CD4-positive, CD25-positive, alpha-beta regulatory T cell (primary cell): ENCODE measurements around the gene CBX6. TPM values are rescaled to one million over a fixed set of nuclear protein-coding genes. Genes with fewer than 3 reads are reported as not detected.
"Not testable (repeated sequence)": the region's sequence is repeated elsewhere in the genome, so short reads cannot be mapped to it uniquely, and the experiment has no call there.

ENCODE experiments used
- ATAC-seq, 2 donors: fragments of 150-1000 bp; cut with Tn5 transposase; one replicate each; pipeline ENCODE4 v1.10.0; 2021; ENCODE audit warnings: low read depth in 2 of 2, moderate number of reproducible peaks in 2 of 2, moderate library complexity in 1 of 2
- DNase-seq, 3 donors: peaks; one replicate each; pipeline versions ENCODE4 v3.0.0 to v3.0.0-alpha.2; 2012 to 2022; ENCODE audit warnings: mixed read lengths in 1 of 3
- H3K27ac ChIP-seq: one replicate; pipeline ENCODE4 v1.7.0; 2013; ENCODE audit warnings: mild to moderate bottlenecking, low read length; ENCODE audit not compliant: insufficient read depth, poor library complexity, severe bottlenecking
- H3K27me3 ChIP-seq: one replicate; pipeline ENCODE4 v1.7.0; 2013; ENCODE audit warnings: low read length; ENCODE audit not compliant: control insufficient read depth, insufficient read depth
- H3K36me3 ChIP-seq: one replicate; pipeline ENCODE4 v1.7.0; 2013; ENCODE audit warnings: mild to moderate bottlenecking, low read length, moderate library complexity; ENCODE audit not compliant: control insufficient read depth, insufficient read depth
- H3K4me1 ChIP-seq: 2 replicates; pipeline ENCODE4 v1.7.0; 2013; ENCODE audit warnings: mild to moderate bottlenecking, low read length; ENCODE audit not compliant: insufficient read depth, control insufficient read depth, poor library complexity, severe bottlenecking
- H3K4me3 ChIP-seq: one replicate; pipeline ENCODE4 v1.7.0; 2013; ENCODE audit warnings: low read depth, mild to moderate bottlenecking, low read length, moderate library complexity
- H3K9me3 ChIP-seq, 2 experiments: 1 replicate in 1 of 2; 2 replicates in 1 of 2; pipeline ENCODE4 v1.7.0; 2013; ENCODE audit warnings: low read length in 2 of 2, mild to moderate bottlenecking in 1 of 2, moderate library complexity in 1 of 2; ENCODE audit not compliant: control insufficient read depth in 2 of 2
- H3K27ac Mint-ChIP-seq, 3 donors: one replicate each; pipeline ENCODE4 v1.8.0; 2020 to 2022; ENCODE audit warnings: mild to moderate bottlenecking in 3 of 3, mixed read lengths in 3 of 3, moderate library complexity in 2 of 3
- H3K27me3 Mint-ChIP-seq: one replicate; pipeline ENCODE4 v1.8.0; 2022; ENCODE audit warnings: mild to moderate bottlenecking, mixed read lengths
- H3K36me3 Mint-ChIP-seq: one replicate; pipeline ENCODE4 v1.8.0; 2020; ENCODE audit warnings: mixed read lengths
- H3K4me1 Mint-ChIP-seq, 4 donors: one replicate each; pipeline ENCODE4 v1.8.0; 2020 to 2022; ENCODE audit warnings: mixed read lengths in 4 of 4, mild to moderate bottlenecking in 1 of 4
- H3K4me3 Mint-ChIP-seq, 4 donors: one replicate each; pipeline ENCODE4 v1.8.0; 2020 to 2022; ENCODE audit warnings: mild to moderate bottlenecking in 4 of 4, mixed read lengths in 4 of 4, moderate library complexity in 3 of 4
- H3K9me3 Mint-ChIP-seq, 7 donors: one replicate each; pipeline ENCODE4 v1.8.0; 2020 to 2022; ENCODE audit warnings: mixed read lengths in 7 of 7, mild to moderate bottlenecking in 3 of 7, moderate library complexity in 2 of 7
- polyA plus RNA-seq, 4 donors: library from polyadenylated mRNA; unstranded; fragments of 300-500 nt; fragmentation: Illumina TruSeq; gene quantifications; one replicate each; pipeline ENCODE4 v1.2.3, GENCODE V29; 2021
- total RNA-seq: library from RNA; stranded (reverse); gene quantifications from one replicate; pipeline ENCODE4 v1.2.3, GENCODE V29; 2022

Gene CBX6
- total and polyA plus RNA-seq, 5 donors from 2014 or later: 4.1 to 47.2 (median 5.7) TPM

- not testable (repeated sequence) for H3K4me3 Mint-ChIP-seq, H3K9me3 Mint-ChIP-seq, H3K36me3 ChIP-seq, H3K4me3 ChIP-seq, H3K4me1 ChIP-seq, H3K36me3 Mint-ChIP-seq, H3K9me3 ChIP-seq, ATAC-seq, DNase-seq, H3K4me1 Mint-ChIP-seq, H3K27ac Mint-ChIP-seq, H3K27ac ChIP-seq
- H3K27me3 Mint-ChIP-seq: peaks cover 24% of the 10 kb centered on the region
- peaks cover 12% of the 10 kb centered on the region for H3K27me3 ChIP-seq
These were observed 32.1 kb upstream of the CBX6 start for GRCh38 chr22:38904052-38904617.

- DNase-seq (no peak), ATAC-seq (no peak)
- Histone ChIP-seq H3K9me3 (no peaks in the 10 kb centered on the region), H3K27me3 (peaks cover 10% of the 10 kb centered on the region), H3K27ac (no peak overlapping the region), H3K36me3 (no peaks in the 10 kb centered on the region), H3K4me1 (no peaks in the 10 kb centered on the region), H3K4me3 (no peak overlapping the region)
- Mint-ChIP-seq H3K4me3 (no peak overlapping the region), H3K4me1 (peaks cover 0 to 7% (median 3%) of the 10 kb centered on the region in 4 donors), H3K27ac (no peak overlapping the region), H3K27me3 (peaks cover 25% of the 10 kb centered on the region), H3K36me3 (no peaks in the 10 kb centered on the region), H3K9me3 (peaks cover 0 to 4% (median 0%) of the 10 kb centered on the region in 7 donors)
These were observed 29.2 kb upstream of the CBX6 start for GRCh38 chr22:38901111-38901641.

GRCh38 chr22:38900677-38901076 lies 28.7 kb upstream of the CBX6 start:
- DNase-seq (no peak), ATAC-seq (no peak)
- Histone ChIP-seq H3K4me3 (no peak overlapping the region), H3K27ac (no peak overlapping the region), H3K4me1 (no peaks in the 10 kb centered on the region), H3K27me3 (peaks cover 10% of the 10 kb centered on the region), H3K36me3 (no peaks in the 10 kb centered on the region), H3K9me3 (no peaks in the 10 kb centered on the region)
- Mint-ChIP-seq H3K4me3 (no peak overlapping the region), H3K27me3 (peaks cover 28% of the 10 kb centered on the region), H3K4me1 (peaks cover 0 to 7% (median 3%) of the 10 kb centered on the region in 4 donors), H3K36me3 (no peaks in the 10 kb centered on the region), H3K27ac (no peak overlapping the region), H3K9me3 (peaks cover 0 to 4% (median 0%) of the 10 kb centered on the region in 7 donors)

GRCh38 chr22:38891256-38891655 lies 19.2 kb upstream of the CBX6 start:
- Histone ChIP-seq H3K4me1 (no peaks in the 10 kb centered on the region), H3K36me3 (no peaks in the 10 kb centered on the region), H3K9me3 (peaks cover 0 to 2% of the 10 kb centered on the region in 2 experiments), H3K4me3 (no peak overlapping the region), H3K27ac (no peak overlapping the region), H3K27me3 (peaks cover 8% of the 10 kb centered on the region)
- no peak for ATAC-seq
- Mint-ChIP-seq H3K27ac (no peak overlapping the region), H3K9me3 (no peaks in the 10 kb centered on the region), H3K36me3 (no peaks in the 10 kb centered on the region), H3K4me3 (no peak overlapping the region), H3K4me1 (no peaks in the 10 kb centered on the region), H3K27me3 (peaks cover 57% of the 10 kb centered on the region)
- DNase-seq: no peak

GRCh38 chr22:38890377-38890776 lies 18.4 kb upstream of the CBX6 start:
- Histone ChIP-seq H3K4me1 (no peaks in the 10 kb centered on the region), H3K9me3 (peaks cover 0 to 2% of the 10 kb centered on the region in 2 experiments), H3K4me3 (no peak overlapping the region), H3K36me3 (no peaks in the 10 kb centered on the region), H3K27me3 (peaks cover 8% of the 10 kb centered on the region), H3K27ac (no peak overlapping the region)
- Mint-ChIP-seq H3K27me3 (peaks cover 52% of the 10 kb centered on the region), H3K27ac (no peak overlapping the region), H3K36me3 (no peaks in the 10 kb centered on the region), H3K4me1 (no peaks in the 10 kb centered on the region), H3K9me3 (no peaks in the 10 kb centered on the region), H3K4me3 (no peak overlapping the region)
- DNase-seq (no peak), ATAC-seq (no peak)

GRCh38 chr22:38886333-38886732 lies 14.3 kb upstream of the CBX6 start:
- peaks cover 4% of the 10 kb centered on the region for H3K27me3 ChIP-seq
- no peak overlapping the region for H3K4me3 ChIP-seq
- peaks cover 0 to 2% of the 10 kb centered on the region in 2 experiments for H3K9me3 ChIP-seq
- no peaks in the 10 kb centered on the region for H3K36me3 ChIP-seq
- no peak for DNase-seq
- Mint-ChIP-seq H3K27ac (no peak overlapping the region), H3K4me1 (peaks cover 0 to 26% (median 9%) of the 10 kb centered on the region in 4 donors), H3K4me3 (no peak overlapping the region), H3K9me3 (no peaks in the 10 kb centered on the region), H3K36me3 (no peaks in the 10 kb centered on the region), H3K27me3 (peaks cover 24% of the 10 kb centered on the region)
- H3K4me1 ChIP-seq: no peaks in the 10 kb centered on the region
- H3K27ac ChIP-seq: no peak overlapping the region
- no peak for ATAC-seq

- peaks cover 29% of the 10 kb centered on the region for H3K27me3 Mint-ChIP-seq
- no peak for DNase-seq
- Histone ChIP-seq H3K4me3 (no peak overlapping the region), H3K27me3 (no peaks in the 10 kb centered on the region), H3K27ac (no peak overlapping the region), H3K36me3 (no peaks in the 10 kb centered on the region), H3K9me3 (no peaks in the 10 kb centered on the region), H3K4me1 (no peaks in the 10 kb centered on the region)
- no peak for ATAC-seq
- H3K9me3 Mint-ChIP-seq: peaks cover 0 to 1% (median 0%) of the 10 kb centered on the region in 7 donors
- H3K4me1 Mint-ChIP-seq: peaks cover 0 to 28% (median 9%) of the 10 kb centered on the region in 4 donors
- no peaks in the 10 kb centered on the region for H3K36me3 Mint-ChIP-seq
- H3K27ac Mint-ChIP-seq: peak overlapping the region; percentile 66 to 82 (median 74)
- H3K4me3 Mint-ChIP-seq: peak overlapping the region in 3 of 4 donors; percentile 8 to 76 (median 21)
These were observed 11.1 kb upstream of the CBX6 start for GRCh38 chr22:38882972-38883622.
